Testis (tissue), 3 donors: Measurements from ENCODE around the gene PROZ. TPM values are rescaled to one million over a fixed set of nuclear protein-coding genes. Genes with fewer than 3 reads are reported as not detected.

Source experiments
- DNase-seq: peaks from one replicate; pipeline ENCODE4 v3.0.0-alpha.2; 2019
- H3K27ac ChIP-seq, 2 donors: fragments of 200-600 bp; sonication (generic); one replicate each; pipeline ENCODE4 v1.5.1; 2019
- H3K27me3 ChIP-seq: fragments of 200-600 bp; sonication (generic); one replicate; pipeline ENCODE4 v1.5.1; 2019
- H3K36me3 ChIP-seq: fragments of 200-600 bp; sonication (generic); one replicate; pipeline ENCODE4 v1.5.1; 2017; ENCODE audit warnings: low read depth; ENCODE audit errors: missing control alignments
- H3K4me1 ChIP-seq: fragments of 200-600 bp; sonication (generic); one replicate; pipeline ENCODE4 v1.5.1; 2019
- H3K4me3 ChIP-seq, 2 donors: fragments of 200-600 bp; sonication (generic); one replicate each; pipeline ENCODE4 v1.5.1; 2017 to 2019
- H3K9me3 ChIP-seq: fragments of 200-600 bp; sonication (generic); one replicate; pipeline ENCODE4 v1.5.1; 2017
- CTCF ChIP-seq, 3 experiments: fragments of 450-650 bp in 2 of 3; fragments of 200-600 bp in 1 of 3; sonication (generic) in 1 of 3; IDR thresholded peaks; one replicate each; pipeline ENCODE4 v1.5.1; 2016 to 2019; ENCODE audit warnings: antibody characterized with exemption in 3 of 3, mild to moderate bottlenecking in 2 of 3, moderate library complexity in 1 of 3
- POLR2A ChIP-seq: fragments of 450-650 bp; IDR thresholded peaks from one replicate; pipeline ENCODE4 v1.6.1; 2017; ENCODE audit warnings: antibody characterized with exemption, mild to moderate bottlenecking, moderate library complexity
- WGBS, 2 donors: methylation state at CpG; one replicate each; pipeline ENCODE4 v1.1.5; 2018; 5-methylcytosine and 5-hydroxymethylcytosine counted together
- intact Hi-C: fragments of 100-400 bp; cut with DNase I; formaldehyde crosslinking; loops from one replicate; pipeline ENCODE4 v1.15.1; 2023; ENCODE audit warnings: low total_unique reads
- polyA plus RNA-seq: library from polyadenylated mRNA; stranded (reverse); fragments of 350-450 nt; fragmentation: Illumina TruSeq; extraction: RNeasy Lipid Tissue Mini Kit (QIAGEN cat#74804); gene quantifications from one replicate; pipeline ENCODE4 v1.2.3, GENCODE V29; 2014; ENCODE audit warnings: low read depth, low replicate concordance; ENCODE audit not compliant: insufficient read depth
- total RNA-seq, 2 donors: library from RNA; depleted of rRNA; stranded (reverse); fragments of >200 nt; gene quantifications; one replicate each; pipeline ENCODE4 v1.2.3, GENCODE V29; 2016

Gene PROZ
- total and polyA plus RNA-seq, 3 donors from 2014 or later: 0.42 to 0.81 (median 0.63) TPM

DNA sequence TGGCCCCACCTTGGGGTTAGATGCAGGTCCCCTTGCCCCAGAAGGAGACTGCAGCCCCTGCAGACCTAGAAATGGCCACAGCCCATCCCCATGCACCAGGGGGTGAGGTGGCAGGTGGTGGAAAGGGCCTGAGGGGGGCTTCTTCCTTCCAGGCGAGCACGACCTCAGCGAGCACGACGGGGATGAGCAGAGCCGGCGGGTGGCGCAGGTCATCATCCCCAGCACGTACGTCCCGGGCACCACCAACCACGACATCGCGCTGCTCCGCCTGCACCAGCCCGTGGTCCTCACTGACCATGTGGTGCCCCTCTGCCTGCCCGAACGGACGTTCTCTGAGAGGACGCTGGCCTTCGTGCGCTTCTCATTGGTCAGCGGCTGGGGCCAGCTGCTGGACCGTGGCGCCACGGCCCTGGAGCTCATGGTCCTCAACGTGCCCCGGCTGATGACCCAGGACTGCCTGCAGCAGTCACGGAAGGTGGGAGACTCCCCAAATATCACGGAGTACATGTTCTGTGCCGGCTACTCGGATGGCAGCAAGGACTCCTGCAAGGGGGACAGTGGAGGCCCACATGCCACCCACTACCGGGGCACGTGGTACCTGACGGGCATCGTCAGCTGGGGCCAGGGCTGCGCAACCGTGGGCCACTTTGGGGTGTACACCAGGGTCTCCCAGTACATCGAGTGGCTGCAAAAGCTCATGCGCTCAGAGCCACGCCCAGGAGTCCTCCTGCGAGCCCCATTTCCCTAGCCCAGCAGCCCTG is 40.0 kb upstream of the PROZ start:
- peaks cover 8% of the 10 kb centered on the region for H3K4me1 ChIP-seq
- H3K4me3 ChIP-seq: no peak overlapping the region
- H3K27me3 ChIP-seq: no peaks in the 10 kb centered on the region
- 89 to 94% methylated on average over 26 to 42 of the region's 42 CpGs for whole genome bisulfite sequencing, 2 donors
- H3K36me3 ChIP-seq: no peaks in the 10 kb centered on the region
- no peak overlapping the region for H3K27ac ChIP-seq
- TF ChIP-seq POLR2A (no peak), CTCF (IDR thresholded peaks at IDR 0.05) (no peak)
- peak; percentile 3 for DNase-seq
- intact Hi-C loops: no loop called here
- no peaks in the 10 kb centered on the region for H3K9me3 ChIP-seq

DNA sequence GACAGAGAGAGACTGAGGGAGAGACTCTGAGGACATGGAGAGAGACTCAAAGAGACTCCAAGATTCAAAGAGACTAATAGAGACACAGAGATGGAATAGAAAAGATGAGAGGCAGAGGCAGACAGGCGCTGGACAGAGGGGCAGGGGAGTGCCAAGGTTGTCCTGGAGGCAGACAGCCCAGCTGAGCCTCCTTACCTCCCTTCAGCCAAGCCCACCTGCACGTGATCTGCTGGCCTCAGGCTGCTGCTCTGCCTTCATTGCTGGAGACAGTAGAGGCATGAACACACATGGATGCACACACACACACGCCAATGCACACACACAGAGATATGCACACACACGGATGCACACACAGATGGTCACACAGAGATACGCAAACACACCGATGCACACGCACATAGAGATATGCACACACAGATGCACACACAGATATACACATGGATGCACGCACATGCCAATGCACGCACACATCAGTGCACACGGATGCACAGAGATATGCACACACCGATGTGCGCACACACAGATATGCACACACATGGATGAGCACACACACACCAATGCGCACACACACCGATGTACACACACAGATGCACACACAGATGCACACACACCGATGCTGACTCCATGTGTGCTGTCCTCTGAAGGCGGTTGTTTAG is 39.2 kb upstream of the PROZ start:
- Histone ChIP-seq H3K27me3 (no peaks in the 10 kb centered on the region), H3K36me3 (no peaks in the 10 kb centered on the region), H3K9me3 (no peaks in the 10 kb centered on the region), H3K4me1 (peaks cover 8% of the 10 kb centered on the region), H3K4me3 (no peak overlapping the region), H3K27ac (no peak overlapping the region)
- WGBS, 2 donors: 88 to 89% methylated on average over 16 of the region's 16 CpGs
- intact Hi-C loops: no loop called here
- DNase-seq: peak; percentile 4
- no peak for TF ChIP-seq POLR2A
- no peak for TF ChIP-seq CTCF (IDR thresholded peaks at IDR 0.05)

DNA sequence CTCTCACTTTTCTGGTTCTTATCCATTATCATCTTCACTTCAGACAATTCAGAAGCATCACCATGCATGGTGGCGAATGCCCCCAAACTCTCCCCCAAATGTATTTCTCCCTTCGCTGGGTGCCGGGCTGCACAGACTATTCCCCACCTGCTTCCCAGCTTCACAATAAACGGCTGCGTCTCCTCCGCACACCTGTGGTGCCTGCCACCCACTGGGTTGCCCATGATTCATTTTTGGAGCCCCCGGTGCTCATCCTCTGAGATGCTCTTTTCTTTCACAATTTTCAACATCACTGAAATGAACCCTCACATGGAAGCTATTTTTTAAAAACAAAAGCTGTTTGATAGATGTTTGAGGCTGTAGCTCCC is 38.6 kb upstream of the PROZ start:
- DNase-seq: no peak
- H3K4me3 ChIP-seq: no peak overlapping the region
- no peaks in the 10 kb centered on the region for H3K9me3 ChIP-seq
- no peak overlapping the region for H3K27ac ChIP-seq
- H3K27me3 ChIP-seq: no peaks in the 10 kb centered on the region
- TF ChIP-seq CTCF (IDR thresholded peaks at IDR 0.05) (no peak), POLR2A (no peak)
- intact Hi-C loops: no loop called here
- H3K36me3 ChIP-seq: no peaks in the 10 kb centered on the region
- WGBS, 2 donors: 91 to 92% methylated on average over 7 of the region's 7 CpGs
- peaks cover 8% of the 10 kb centered on the region for H3K4me1 ChIP-seq

DNA sequence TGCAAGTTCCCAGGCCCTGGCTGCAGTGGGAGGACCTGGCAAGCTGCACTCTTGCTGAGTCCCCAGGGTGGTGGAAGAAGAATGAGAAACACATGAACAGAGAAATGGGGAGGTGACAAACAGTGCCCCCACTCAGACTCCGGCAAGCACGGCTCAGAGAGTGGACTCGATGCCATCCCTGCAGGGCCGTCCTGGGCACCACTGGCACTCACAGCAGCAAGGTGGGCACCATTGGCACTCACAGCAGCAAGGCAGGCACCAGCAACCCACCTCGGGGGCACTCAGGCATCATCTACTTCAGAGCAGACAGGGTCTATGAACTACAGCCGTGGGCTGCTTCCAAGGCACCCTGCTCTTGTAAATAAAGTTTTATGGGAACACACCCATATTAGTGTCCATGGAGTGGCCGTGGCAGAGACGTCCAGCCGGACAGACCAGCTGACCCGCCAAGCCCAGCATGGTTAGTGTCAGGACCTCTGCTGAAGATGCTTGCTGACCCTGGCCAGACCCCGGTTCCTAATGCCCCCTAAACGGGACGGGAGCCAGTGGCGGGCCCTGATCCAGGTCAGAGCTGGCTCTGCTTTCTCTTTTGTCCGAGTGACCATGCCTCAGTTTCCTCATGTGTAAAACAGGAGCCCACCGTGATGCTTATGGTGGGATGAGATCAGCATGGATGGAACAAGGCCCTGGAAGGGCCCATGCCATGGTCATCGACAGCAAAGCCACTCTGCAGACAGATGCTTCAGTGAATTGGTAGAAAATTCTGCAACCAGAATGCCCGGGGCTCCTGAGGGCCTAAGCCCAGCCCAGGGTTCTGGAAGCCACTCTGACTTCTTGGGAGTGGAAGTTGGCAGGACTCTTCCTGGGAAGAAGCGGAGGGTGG is 37.9 kb upstream of the PROZ start:
- Histone ChIP-seq H3K27ac (no peak overlapping the region), H3K27me3 (no peaks in the 10 kb centered on the region), H3K4me3 (no peak overlapping the region), H3K9me3 (no peaks in the 10 kb centered on the region), H3K36me3 (no peaks in the 10 kb centered on the region), H3K4me1 (peaks cover 8% of the 10 kb centered on the region)
- WGBS, 2 donors: 87 to 91% methylated on average over 7 to 19 of the region's 19 CpGs
- intact Hi-C loops: no loop called here
- DNase-seq: peak; percentile 9
- TF ChIP-seq POLR2A (no peak), CTCF (IDR thresholded peaks at IDR 0.05) (no peak)
